GM19240 (cell line): ENCODE measurements around the gene TNIK.

Source experiments
- DNase-seq: peaks from one replicate; pipeline ENCODE4 v3.0.0; 2011; ENCODE audit warnings: low spot score; ENCODE audit not compliant: insufficient read length

The TNIK gene

GRCh38 chr3:171363202-171363601 lies 97.0 kb downstream of the TNIK start:
- DNase-seq, result no peak

- no peak for DNase-seq
These were observed 97.6 kb downstream of the TNIK start for GRCh38 chr3:171362575-171362974.

GRCh38 chr3:171358881-171359198 lies 101.4 kb downstream of the TNIK start:
- no peak for DNase-seq

GRCh38 chr3:171358181-171358880 lies 101.9 kb downstream of the TNIK start:
- no peak for DNase-seq

- no peak for DNase-seq
These were observed 102.5 kb downstream of the TNIK start for GRCh38 chr3:171357721-171358120.

GRCh38 chr3:171356251-171356650 lies 104.0 kb downstream of the TNIK start:
- no peak for DNase-seq

- no peak for DNase-seq
These were observed 105.3 kb downstream of the TNIK start for GRCh38 chr3:171354706-171355582.

GRCh38 chr3:171354049-171354705 lies 106.0 kb downstream of the TNIK start:
- no peak for DNase-seq

GRCh38 chr3:171353423-171353822 lies 106.8 kb downstream of the TNIK start:
- no peak for DNase-seq

GRCh38 chr3:171352387-171352935 lies 107.7 kb downstream of the TNIK start:
- DNase-seq, result no peak

- DNase-seq, result no peak
These were observed 108.5 kb downstream of the TNIK start for GRCh38 chr3:171351676-171352075.

GRCh38 chr3:171350364-171350763 lies 109.8 kb downstream of the TNIK start:
- no peak for DNase-seq

- no peak for DNase-seq
These were observed 110.8 kb downstream of the TNIK start for GRCh38 chr3:171349392-171349791.

GRCh38 chr3:171348121-171348520 lies 112.1 kb downstream of the TNIK start:
- DNase-seq, result no peak

GRCh38 chr3:171347301-171348039 lies 112.7 kb downstream of the TNIK start:
- peak; percentile 1 for DNase-seq

- no peak for DNase-seq
These were observed 113.5 kb downstream of the TNIK start for GRCh38 chr3:171346582-171347300.

- DNase-seq, result no peak
These were observed 114.2 kb downstream of the TNIK start for GRCh38 chr3:171346019-171346418.

- DNase-seq, result no peak
These were observed 114.9 kb downstream of the TNIK start for GRCh38 chr3:171345107-171345843.

- DNase-seq, result no peak
These were observed 116.5 kb downstream of the TNIK start for GRCh38 chr3:171343693-171344092.
